ENCODE results near the gene SEMA5A. TPM values are rescaled to one million over a fixed set of nuclear protein-coding genes. Genes with fewer than 3 reads are reported as not detected.

Gene SEMA5A
- total RNA-seq, 1 donor from 2014 or later, result under 0.01 TPM

DNA sequence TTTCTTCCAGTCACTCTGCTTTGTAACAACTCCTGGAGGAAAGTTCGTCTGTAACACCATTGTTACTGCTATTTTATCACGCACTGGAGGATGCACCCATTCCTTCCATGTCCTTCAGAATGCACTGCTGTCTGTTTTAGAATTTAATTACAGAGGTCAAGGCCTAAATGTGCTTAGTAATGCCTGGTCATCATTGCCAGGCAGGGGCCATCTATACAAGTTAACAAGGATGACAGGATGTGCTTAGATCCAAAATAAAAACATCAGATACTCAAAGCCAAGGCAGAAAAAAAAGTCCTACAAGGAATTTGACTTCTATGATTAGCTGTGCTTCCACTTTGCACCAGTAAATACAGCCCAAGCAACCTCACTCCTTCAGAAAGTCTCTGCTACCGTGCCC is 371.4 kb downstream of the SEMA5A start:
- DNase-seq (ENCODE audit: low read depth in 2 of 2), result no peak

DNA sequence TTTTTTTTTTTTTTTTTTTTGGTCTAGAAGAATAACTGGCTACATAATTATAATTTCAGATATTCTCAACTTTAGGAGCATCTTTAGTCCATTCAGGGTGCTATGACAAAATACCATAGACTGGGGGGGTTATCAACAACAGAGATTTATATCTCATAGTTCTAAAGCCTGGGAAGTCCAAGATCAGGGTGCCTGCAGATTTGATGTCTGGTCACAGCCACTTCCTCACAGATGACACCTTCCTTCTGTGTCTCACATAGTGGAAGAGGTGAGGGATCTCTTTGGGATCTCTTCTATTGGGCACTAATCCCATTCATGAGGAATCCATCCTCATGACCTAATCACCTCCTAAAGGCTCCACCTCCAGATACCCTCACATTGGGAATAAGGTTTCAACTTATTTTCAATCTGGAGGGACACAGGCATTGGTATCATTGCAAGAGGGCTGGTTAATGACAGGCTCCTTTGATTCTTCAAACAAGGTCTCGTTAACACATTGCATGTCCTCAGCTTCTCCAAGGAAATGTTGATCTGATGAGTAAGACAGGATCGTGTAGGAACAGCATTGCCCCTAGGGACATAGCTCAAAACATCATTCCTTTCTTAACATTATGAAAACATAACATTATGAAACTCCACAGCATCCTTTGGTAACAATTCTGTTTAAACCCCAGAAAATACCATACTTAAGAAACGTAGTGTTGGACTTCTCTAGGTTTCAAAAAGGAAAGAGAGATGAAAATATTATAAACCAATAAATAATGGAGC is 372.4 kb downstream of the SEMA5A start:
- no peak for DNase-seq (ENCODE audit: low read depth in 2 of 2)

DNA sequence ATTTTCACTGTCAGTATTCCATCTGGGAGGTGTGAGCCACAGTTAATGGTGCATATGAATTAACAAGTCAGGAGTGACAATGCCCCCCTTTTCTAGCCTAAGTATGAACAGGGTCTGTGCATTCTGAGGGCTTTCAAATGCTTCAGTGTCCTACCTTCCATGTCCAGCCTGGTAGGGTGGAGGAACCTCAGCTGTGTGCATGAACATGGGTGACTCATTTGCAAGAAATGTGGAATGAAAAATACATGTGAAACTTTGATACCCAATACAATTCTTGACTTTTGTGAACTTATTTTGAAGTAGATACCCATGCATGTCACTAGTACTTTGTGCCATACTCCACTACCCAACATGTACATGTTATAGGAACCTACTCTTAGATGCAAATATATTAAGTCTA is 375.8 kb downstream of the SEMA5A start:
- no peak for DNase-seq (ENCODE audit: low read depth in 2 of 2)

DNA sequence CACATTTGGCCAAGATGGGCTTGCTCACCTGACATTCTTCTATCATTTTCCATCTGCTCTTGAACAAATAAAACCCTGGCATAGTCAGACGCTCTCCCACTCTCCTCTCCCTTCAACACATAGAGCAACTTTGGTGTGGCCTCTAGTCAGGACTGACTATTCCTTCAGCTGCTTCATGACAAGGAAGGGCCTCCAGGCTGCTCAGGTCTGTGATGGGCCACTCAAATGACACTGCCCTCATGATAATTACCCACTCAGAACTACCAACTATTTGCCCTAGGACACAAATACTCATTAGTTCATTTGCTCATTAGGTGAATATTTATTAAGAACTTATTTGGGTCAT is 376.3 kb downstream of the SEMA5A start:
- DNase-seq (ENCODE audit: low read depth in 2 of 2), result no peak

DNA sequence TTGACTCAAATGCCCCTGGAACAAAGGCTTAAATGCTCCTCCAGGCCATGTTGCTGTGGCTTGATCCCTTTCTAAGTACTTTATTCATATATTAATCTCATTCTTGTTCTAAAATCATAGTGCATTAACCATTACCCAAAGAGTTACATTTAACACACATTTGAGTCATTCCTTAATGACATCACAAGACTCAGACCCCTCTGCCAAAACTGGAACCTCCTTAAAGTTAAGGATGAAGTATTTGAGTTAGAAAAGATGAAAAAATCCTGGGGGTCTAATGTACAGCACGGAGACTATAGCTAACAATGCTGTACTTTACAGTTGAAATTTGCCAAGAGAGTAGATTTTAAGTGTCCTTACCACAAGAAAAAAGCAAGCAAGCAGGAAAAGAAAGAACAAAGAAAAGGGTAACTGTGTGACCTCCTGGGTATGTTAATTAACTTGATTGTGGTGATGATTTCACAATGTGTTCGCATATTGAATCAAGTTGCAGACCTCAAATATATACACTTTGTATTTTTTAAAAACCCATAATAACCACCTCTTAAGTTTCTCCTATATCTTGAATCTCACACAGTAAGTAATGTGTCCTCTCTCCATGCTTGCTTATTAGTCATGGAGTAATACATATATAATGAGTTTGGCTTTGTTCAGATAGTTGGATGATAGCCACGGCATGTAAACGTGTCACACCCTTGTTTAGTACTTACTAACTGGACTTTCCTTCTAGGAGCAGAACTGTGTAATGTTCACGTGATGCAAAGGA is 376.9 kb downstream of the SEMA5A start:
- DNase-seq (ENCODE audit: low read depth in 2 of 2), result no peak

DNA sequence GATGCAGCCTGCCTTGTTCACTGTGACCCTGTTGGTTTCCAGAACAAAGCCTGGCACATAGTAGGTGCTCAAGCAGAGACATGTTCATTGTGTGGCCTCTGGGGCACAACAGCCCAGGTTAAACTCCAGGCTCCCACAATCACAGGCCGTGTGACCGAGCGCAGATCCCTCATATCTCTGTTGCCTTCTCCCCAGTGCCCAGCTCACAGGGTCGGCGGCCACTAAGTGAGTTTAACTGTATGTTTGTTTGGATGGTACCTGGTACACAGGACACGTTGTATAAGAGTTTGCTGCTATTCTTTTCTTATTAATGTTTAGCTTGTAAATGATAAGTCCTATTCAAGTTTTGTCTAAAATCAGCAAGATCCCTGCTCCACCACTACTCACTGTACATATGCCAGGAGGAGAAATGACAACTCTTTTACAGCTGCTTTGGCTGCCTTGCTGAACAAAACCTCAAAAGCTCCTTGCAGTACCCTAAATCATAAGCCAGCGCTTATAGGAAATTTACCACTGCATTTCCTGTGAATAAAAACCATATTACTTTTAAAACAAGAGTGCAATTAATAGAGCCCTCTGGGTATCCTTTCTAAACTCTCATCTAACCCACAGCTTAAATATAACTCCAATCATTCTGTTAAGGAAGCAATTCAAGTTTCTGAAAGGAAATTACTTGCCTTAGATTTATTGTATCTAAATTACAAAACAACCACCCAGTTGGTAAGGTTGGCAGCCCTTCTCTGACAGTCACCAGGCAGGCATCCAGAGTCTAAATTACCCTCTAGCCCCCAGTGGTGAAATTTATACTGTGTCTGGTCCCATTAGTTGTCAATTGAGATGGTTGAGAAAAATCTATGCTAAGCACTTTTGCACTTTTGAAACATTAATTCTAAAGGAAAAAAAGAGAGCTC is 379.4 kb downstream of the SEMA5A start:
- DNase-seq (ENCODE audit: low read depth in 2 of 2), result no peak

DNA sequence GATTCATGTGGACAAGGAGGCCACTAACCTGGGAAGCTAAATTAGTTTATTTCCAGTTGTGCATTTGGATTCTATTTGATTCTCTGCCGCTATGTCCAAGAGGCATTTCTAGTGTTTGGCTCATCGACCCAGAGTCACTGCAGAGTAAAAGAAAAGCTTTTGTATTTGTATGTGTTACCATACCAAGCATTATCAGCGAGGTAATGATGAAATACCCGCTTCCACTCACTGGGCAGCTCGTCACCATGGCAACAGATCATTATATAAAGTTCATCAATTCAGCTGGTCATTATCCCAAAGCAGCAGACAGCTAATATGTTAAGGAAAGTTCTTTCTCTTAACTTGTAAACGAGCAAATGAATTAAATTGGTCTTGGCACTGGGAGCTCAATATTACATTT is 380.3 kb downstream of the SEMA5A start:
- no peak for DNase-seq (ENCODE audit: low read depth in 2 of 2)

DNA sequence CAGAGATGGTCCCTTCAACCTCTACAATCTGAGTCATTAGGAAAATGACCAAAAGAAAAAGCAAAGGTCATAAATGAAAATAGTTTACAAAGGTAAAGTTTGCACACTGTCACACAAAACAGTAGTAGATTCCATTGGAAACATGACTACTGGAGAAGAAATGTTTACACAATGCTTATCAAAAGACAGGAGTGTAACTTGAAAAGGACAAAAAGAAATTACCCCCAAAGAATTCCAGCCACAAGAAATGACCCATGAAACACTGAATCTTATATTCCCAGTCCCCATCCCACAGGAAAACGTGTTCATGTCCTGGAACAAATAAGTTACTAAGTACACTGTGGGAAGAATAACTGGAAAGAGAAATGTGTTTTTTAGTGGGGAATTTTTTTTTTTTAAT is 385.1 kb downstream of the SEMA5A start:
- no peak for DNase-seq (ENCODE audit: low read depth in 2 of 2)

DNA sequence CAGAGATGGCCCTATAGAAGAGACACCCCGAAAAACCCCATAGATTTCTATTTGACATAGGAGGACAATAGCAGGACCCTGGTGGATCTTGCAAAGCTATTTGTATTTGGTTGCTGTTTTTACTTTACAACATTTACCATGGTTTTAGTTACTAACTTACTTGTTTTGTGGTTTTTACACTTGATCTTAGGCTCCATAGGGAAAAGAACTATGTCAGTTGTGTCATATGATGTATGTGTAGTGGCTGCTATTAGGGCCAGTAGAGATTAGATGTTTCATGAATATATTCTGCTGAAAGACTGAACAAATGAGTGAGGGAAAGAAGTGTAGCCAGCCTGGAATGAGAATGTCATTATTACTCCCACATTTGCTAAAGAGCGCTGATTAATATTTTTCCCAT is 388.1 kb downstream of the SEMA5A start:
- no peak for DNase-seq (ENCODE audit: low read depth in 2 of 2)

DNA sequence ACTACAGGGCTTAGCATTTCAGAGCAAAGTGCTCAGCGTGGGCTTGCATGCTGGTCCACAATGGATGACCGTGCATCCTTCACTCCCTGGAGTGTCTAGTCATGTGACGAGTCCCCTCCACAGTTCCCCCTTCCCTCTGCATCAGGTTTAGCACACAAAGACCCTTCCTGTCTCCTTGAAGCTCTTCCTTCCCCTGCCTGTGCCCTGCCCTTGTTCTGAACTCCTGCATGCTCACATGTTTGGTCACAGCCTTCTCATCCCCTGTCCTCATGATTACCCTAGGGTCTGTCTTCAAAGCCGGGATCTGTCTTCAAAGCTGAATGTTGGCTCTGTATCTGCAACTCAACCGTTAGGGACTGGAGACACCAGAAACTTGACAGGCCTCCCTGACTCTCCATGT is 388.9 kb downstream of the SEMA5A start:
- no peak for DNase-seq (ENCODE audit: low read depth in 2 of 2)

DNA sequence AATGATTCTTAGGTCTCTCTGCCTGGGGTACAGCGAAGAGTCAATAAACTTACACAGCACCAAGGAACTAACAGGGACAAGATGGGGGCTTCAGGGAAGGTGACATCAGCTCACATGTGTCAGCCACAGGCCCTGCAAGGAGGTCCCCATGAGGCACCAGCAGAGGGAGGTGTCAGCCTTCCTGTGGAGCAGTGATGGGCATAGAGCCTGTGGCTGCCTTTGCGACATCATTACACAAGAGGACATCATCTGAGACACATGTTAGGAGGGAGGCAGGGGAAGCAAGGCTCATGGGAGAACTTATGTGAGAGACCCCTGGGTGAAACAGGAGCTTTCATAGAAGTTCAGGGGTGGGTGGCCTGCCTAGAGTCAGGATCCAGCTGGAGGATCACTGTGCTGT is 389.6 kb downstream of the SEMA5A start:
- peak; percentile 49 to 60 for DNase-seq (ENCODE audit: low read depth in 2 of 2)

DNA sequence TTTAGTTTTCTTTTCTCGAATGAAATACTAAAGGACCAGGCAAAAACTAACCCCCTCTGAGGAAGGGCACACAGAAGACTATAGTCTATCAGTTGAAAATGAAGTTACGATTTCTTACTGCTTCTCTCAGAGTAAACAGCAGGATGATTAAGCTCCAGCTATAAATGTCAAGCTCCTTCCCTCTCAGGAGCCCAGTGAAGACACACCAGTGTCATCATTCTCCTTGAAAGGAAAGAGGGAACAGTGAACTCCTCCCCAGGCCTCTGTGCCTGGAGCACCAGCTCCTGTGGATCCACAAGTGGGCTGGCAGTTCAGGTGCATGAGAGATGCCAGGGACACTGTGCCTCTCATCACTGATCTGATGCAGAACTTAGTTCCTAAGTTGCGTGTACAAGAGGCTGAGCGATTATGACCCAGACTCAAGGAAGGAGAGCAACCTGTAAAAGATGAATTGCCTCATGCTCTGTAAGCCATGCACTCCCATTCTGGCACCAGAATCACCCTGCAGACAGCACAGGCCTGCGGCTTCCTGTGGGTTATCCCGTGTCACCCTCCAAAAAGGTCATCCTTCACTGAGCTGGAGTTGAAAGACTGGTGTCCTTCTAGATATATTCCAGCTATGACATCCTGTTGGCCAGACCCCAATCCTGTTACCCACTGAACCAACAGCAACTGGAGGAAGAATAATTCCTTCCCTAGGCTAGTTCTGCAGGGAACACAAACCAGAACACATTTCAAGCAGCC is 394.0 kb downstream of the SEMA5A start:
- no peak for DNase-seq (ENCODE audit: low read depth in 2 of 2)

DNA sequence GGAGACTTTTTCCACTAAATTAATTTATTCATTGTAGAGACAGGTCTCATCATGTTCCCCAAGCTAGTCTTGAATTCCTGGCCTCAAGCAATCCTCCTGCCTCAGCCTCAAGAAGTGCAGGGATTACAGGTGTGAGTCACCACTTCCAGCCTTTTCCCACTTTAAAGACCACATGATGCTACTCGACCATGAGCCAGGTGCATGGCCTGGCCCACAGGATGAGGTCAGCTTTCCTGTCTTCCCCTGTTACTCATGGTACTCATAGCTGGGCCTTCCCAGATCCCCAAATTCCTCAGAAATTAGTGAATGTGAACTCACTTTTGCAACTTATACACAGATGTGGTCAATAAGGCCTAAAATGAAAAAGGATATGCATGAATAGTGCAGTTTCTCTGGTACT is 395.9 kb downstream of the SEMA5A start:
- peak in 1 of 2 donors; percentile 78 for DNase-seq (ENCODE audit: low read depth in 2 of 2)

DNA sequence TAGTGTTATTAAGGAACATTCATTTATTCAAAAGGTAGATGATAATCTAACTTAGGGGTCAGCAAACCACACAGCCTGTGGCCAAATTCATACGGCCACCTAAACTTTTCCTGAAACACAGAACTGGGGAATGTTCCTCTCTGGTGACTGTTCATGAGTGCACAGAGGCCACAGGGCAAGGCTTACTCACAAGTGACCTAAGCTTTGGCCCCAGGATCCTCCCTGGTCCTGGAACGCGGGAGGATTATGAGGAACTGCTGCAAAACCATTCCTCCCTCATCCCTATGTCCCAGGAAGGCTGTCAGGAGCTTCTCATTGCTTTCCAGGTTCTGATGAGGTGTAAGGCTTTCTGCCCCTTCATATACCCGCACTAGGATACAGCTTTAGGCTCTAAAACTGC is 397.6 kb downstream of the SEMA5A start:
- DNase-seq (ENCODE audit: low read depth in 2 of 2), result peak in 1 of 2 donors; percentile 26

DNA sequence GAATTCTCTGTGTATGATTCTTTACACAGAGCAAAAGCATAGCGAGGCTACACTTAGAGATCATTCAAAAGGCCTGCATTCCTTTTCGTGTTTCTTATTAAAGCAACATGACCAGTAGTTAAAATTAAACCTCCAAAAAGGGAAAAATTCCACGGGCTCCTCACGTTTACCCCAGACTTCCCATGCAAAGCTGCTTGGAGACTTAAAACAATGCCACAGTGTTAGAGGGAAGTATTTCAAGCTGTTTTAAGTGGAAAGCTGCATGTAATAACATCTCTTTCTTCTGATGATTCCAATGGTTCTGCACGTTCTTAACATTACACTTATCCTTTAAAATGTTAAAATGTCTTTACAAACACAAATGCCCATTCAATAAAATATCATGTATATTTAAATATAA is 405.2 kb downstream of the SEMA5A start:
- DNase-seq (ENCODE audit: low read depth in 2 of 2), result no peak

DNA sequence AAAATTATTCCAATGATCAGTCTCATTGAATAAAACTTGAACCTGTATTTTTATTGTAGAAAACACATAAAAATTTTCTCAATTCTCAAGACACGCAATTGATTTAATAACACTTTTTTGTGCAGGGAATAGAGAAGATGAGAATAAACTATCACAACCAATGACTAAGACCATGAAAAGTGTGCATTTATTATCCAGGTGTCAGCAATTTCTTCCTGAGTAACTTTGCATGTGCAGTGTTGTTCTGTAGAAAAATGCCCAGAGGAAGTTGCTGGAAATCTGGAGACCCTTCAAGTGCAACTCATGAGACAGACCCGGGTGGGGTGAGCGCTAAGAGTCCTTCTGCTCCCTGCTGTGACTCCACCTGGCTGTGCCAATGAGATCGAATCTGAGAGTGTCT is 405.7 kb downstream of the SEMA5A start:
- no peak for DNase-seq (ENCODE audit: low read depth in 2 of 2)

DNA sequence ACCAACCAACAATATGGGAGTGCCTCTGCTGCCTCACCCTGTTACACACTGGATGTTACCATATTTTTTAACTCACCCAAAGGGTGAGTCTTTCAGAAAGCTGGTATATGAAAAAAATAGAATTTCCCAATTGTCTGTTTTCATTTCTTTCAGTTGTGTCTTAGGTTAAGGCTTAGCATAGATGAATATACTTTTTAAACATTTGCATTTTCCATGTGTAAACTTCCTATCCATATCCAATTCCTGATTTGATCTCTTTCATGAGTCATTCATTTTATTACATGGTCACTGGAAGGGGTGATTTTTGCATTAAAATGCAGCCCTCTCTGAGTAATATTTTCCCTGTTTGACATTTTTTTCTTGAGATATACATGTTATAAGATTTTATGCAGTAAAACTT is 406.5 kb downstream of the SEMA5A start:
- DNase-seq (ENCODE audit: low read depth in 2 of 2), result no peak

DNA sequence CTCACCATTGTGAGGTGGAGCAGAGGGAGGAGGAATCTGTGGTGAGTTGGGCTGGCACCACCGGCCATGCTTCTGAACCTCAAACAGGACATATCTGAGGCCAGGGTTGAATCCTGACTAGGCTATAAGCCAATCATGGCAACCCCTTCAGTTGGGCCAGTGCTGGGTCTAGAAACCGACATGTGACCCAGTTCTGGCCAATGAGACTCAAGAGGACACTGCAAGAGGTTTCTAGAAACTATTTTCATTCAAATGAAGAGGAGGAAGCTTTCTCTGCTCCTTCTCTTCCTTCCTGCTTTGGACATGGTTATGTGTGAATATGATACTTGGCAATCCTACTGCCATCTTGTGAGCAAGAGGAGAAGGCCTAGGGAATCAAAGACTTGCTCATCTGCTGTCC is 417.7 kb downstream of the SEMA5A start:
- DNase-seq (ENCODE audit: low read depth in 2 of 2), result no peak

DNA sequence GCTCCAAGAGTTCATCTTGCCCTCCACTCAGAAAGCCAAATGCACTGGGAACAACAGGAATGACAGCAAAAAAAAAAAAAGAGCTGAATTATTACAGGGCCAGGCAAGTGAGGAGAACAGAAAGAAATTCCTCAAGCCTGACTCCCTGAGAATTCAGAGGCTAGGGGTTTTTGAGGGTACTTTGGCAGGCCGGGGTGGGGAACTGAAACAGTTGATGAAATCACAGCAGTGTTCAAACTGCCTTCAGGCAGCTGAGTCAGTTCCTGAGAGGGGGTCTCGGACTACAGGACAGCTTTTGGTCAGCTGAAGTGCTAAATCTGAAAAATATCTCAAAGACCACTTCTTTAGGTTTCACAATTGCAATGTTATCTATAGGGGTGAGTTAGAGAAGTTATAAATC is 419.4 kb downstream of the SEMA5A start:
- peak in 1 of 2 donors; percentile 43 for DNase-seq (ENCODE audit: low read depth in 2 of 2)

DNA sequence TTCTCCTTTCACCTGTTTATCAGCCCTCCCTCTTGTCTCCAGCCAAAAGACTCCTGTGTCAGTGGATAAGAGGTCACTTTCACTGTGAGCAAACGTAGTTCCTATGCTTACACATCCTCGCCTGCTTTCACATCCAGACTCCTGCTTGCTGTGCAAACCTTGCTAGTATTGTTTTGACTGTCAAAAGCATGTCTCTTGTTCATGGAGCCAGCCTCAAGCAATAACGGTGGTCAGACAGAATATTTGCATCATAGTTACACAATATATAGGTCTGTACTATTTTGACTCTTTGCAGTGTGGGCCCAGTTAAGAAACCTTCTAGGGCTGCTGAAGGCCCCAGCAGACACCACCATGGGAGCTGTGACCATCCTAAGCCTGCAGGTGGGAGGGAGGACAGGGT is 420.0 kb downstream of the SEMA5A start:
- DNase-seq (ENCODE audit: low read depth in 2 of 2), result no peak

DNA sequence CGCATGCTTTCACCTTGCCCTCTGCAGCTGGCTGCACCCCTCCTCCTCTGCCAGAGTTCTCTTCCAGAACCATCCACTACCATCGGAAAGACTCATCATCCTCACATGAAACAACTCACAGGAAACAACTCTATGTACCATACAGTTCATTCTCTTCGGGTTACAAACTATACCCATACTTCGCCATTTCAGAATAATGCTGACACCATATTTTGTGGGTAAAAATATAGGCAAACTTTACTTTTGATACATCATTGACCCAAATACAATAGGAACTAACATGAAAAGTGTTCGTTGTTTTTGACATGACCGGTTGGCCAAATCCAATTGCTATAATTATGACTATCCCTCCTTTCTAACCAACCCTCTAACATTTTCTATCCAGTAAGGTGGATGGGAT is 421.0 kb downstream of the SEMA5A start:
- DNase-seq (ENCODE audit: low read depth in 2 of 2), result no peak

DNA sequence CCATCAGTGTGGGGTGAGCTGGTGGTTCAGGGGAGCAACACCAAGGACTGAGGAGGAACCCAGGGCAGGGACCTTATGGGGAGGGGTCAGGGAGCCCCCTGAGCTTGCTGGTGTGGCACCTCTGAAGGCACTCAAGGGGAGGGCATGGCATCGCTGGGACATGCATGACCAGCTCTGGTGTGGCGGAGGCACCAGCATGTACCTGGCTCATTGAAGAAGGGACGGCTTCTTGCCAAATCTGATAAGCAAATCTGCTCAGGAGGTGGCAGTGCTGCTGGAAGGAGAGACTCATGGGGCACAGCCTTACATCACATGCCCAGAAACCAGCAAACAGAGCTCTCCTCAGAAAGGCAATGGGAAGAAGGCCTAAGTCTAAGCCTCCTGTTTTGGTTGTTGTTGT is 421.8 kb downstream of the SEMA5A start:
- no peak for DNase-seq (ENCODE audit: low read depth in 2 of 2)
